ENCODE results near the gene IVNS1ABP. TPM values are rescaled to one million over a fixed set of nuclear protein-coding genes. Genes with fewer than 3 reads are reported as not detected.
"Not testable (repeated sequence)": the region's sequence is repeated elsewhere in the genome, so short reads cannot be mapped to it uniquely, and the experiment has no call there.

IVNS1ABP gene
- total RNA-seq, 2 experiments from 2014 or later: 261 to 265 TPM

DNA sequence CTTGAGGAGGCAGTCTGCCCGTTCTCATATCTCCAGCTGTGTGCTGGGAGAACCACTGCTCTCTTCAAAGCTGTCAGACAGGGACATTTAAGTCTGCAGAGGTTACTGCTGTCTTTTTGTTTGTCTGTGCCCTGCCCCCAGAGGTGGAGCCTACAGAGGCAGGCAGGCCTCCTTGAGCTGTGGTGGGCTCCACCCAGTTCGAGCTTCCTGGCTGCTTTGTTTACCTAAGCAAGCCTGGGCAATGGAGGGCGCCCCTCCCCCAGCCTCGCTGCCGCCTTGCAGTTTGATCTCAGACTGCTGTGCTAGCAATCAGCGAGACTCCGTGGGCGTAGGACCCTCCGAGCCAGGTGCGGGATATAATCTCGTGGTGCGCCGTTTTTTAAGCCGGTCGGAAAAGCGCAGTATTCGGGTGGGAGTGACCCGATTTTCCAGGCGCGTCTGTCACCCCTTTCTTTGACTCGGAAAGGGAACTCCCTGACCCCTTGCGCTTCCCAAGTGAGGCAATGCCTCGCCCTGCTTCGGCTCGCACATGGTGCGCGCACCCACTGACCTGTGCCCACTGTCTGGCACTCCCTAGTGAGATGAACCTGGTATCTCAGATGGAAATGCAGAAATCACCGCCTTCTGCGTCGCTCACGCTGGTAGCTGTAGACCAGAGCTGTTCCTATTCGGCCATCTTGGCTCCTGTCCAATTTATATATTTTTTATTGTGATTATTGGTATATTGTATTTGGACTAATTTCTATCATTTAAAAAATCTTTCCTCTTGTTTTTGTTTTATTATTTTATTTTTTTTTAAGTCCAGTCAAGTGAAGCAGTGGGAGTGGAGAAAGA is 59.7 kb downstream of the IVNS1ABP start:
- H3K27ac Mint-ChIP-seq; POLR2A ChIA-PET; DNase-seq; H3K27me3 Mint-ChIP-seq; H3K36me3 Mint-ChIP-seq; H3K4me1 Mint-ChIP-seq; ATAC-seq (ENCODE audit: low read depth); H3K9me3 Mint-ChIP-seq: not testable (repeated sequence)
- peak overlapping the region; percentile 19 for H3K4me3 Mint-ChIP-seq

DNA sequence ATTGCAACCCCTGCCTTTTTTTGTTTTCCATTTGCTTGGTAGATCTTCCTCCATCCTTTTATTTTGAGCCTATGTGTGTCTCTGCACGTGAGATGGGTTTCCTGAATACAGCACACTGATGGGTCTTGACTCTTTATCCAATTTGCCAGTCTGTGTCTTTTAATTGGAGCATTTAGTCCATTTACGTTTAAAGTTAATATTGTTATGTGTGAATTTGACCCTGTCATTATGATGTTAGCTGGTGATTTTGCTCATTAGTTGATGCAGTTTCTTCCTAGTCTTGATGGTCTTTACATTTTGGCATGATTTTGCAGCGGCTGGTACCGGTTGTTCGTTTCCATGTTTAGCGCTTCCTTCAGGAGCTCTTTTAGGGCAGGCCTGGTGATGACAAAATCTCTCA is 61.4 kb downstream of the IVNS1ABP start:
- H3K9me3 Mint-ChIP-seq; H3K4me3 Mint-ChIP-seq; H3K27me3 Mint-ChIP-seq; H3K36me3 Mint-ChIP-seq; H3K4me1 Mint-ChIP-seq; DNase-seq; POLR2A ChIA-PET; H3K27ac Mint-ChIP-seq; ATAC-seq (ENCODE audit: low read depth): not testable (repeated sequence)

DNA sequence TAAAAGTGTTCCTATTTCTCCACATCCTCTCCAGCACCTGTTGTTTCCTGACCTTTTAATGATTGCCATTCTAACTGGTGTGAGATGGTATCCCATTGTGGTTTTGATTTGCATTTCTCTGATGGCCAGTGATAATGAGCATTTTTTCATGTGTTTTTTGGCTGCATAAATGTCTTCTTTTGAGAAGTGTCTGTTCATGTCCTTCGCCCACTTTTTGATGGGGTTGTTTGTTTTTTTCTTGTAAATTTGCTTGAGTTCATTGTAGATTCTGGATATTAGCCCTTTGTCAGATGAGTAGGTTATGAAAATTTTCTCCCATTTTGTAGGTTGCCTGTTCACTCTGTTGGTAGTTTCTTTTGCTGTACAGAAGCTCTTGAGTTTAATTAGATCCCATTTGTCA is 64.6 kb downstream of the IVNS1ABP start:
- DNase-seq; H3K4me1 Mint-ChIP-seq; H3K27ac Mint-ChIP-seq; POLR2A ChIA-PET; ATAC-seq (ENCODE audit: low read depth); H3K27me3 Mint-ChIP-seq; H3K9me3 Mint-ChIP-seq; H3K36me3 Mint-ChIP-seq; H3K4me3 Mint-ChIP-seq: not testable (repeated sequence)

DNA sequence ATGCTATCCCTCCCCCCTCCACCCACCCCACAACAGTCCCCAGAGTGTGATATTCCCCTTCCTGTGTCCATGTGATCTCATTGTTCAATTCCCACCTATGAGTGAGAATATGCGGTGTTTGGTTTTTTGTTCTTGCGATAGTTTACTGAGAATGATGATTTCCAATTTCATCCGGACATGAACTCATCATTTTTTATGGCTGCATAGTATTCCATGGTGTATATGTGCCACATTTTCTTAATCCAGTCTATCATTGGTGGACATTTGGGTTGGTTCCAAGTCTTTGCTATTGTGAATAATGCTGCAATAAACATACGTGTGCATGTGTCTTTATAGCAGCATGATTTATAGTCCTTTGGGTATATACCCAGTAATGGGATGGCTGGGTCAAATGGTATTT is 65.1 kb downstream of the IVNS1ABP start:
- H3K27me3 Mint-ChIP-seq; ATAC-seq (ENCODE audit: low read depth); POLR2A ChIA-PET: not testable (repeated sequence)

DNA sequence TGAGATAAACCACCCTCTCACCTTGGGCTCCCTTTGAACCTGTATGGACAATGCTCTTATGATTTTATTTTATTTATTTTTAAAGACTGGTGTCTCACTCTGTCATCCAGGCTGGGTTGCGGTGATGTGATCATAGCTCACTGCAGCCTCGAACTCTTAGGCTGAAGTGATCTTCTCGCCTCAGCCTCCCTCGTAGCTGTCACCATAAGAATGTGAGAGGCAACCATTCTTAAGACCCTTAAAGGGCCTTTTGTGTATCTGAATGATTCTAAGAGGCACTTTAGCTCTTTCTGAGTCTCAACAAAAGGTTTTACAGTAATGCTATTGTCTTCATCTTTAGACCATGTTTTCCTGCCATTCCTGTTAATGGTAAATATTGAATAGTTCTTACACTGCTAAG is 67.0 kb downstream of the IVNS1ABP start:
- peaks cover 2% of the 10 kb centered on the region for H3K27me3 Mint-ChIP-seq
- ATAC-seq (ENCODE audit: low read depth) (no peak), DNase-seq (no peak)
- peaks cover 1% of the 10 kb centered on the region for H3K9me3 Mint-ChIP-seq
- no peak overlapping the region for H3K27ac Mint-ChIP-seq
- H3K36me3 Mint-ChIP-seq: peaks cover 3% of the 10 kb centered on the region
- POLR2A ChIA-PET: no interaction called here
- H3K4me3 Mint-ChIP-seq: no peak overlapping the region
- peaks cover 2% of the 10 kb centered on the region for H3K4me1 Mint-ChIP-seq

More for the DNA sequence above, 65.1 kb downstream of the IVNS1ABP start:
- DNase-seq, H3K4me1 Mint-ChIP-seq, H3K9me3 Mint-ChIP-seq, H3K36me3 Mint-ChIP-seq, H3K4me3 Mint-ChIP-seq, H3K27ac Mint-ChIP-seq: not testable (repeated sequence)

DNA sequence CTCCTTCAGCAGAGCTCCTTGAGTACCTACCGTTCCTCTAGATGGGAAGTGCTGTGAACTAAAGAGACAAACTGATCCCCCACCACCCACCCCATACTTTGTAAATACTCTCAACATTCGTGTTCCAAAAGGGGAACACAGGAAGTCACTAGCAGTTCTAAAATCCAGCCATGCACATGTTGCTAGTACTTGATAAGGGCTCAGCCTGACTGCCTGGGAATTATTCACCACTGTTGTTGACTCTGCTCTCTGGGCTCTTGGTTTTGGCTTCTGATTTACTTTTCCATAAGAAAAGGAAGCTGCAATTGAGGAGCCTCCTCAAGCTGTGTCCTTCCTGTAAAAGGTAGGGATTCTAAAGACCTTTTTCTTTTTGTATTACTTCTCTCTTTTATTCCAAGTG is 67.5 kb downstream of the IVNS1ABP start:
- no peak overlapping the region for H3K4me3 Mint-ChIP-seq
- DNase-seq (no peak), ATAC-seq (ENCODE audit: low read depth) (no peak)
- peaks cover 1% of the 10 kb centered on the region for H3K36me3 Mint-ChIP-seq
- no peaks in the 10 kb centered on the region for H3K9me3 Mint-ChIP-seq
- no peaks in the 10 kb centered on the region for H3K27me3 Mint-ChIP-seq
- POLR2A ChIA-PET: no interaction called here
- peaks cover 2% of the 10 kb centered on the region for H3K4me1 Mint-ChIP-seq
- no peak overlapping the region for H3K27ac Mint-ChIP-seq

Other genes starting within 250 kb of the IVNS1ABP start
- gene TRMT1L, start 160.3 kb downstream of the IVNS1ABP start, total RNA-seq: 10 to 100 TPM; 22.0 to 22.9 TPM
- 1 to 10 TPM; 3.9 to 5.6 TPM for gene SWT1, start 160.1 kb downstream of the IVNS1ABP start, total RNA-seq

All from activated naive CD8-positive, alpha-beta T cell treated with anti-CD3 and anti-CD28 coated beads, Interleukin-2, amount 10 ng/mL, durations not matched to agents 7 days and 5 days (primary cell).